Measurements from ENCODE around the gene DIAPH3.

DIAPH3 gene

DNA sequence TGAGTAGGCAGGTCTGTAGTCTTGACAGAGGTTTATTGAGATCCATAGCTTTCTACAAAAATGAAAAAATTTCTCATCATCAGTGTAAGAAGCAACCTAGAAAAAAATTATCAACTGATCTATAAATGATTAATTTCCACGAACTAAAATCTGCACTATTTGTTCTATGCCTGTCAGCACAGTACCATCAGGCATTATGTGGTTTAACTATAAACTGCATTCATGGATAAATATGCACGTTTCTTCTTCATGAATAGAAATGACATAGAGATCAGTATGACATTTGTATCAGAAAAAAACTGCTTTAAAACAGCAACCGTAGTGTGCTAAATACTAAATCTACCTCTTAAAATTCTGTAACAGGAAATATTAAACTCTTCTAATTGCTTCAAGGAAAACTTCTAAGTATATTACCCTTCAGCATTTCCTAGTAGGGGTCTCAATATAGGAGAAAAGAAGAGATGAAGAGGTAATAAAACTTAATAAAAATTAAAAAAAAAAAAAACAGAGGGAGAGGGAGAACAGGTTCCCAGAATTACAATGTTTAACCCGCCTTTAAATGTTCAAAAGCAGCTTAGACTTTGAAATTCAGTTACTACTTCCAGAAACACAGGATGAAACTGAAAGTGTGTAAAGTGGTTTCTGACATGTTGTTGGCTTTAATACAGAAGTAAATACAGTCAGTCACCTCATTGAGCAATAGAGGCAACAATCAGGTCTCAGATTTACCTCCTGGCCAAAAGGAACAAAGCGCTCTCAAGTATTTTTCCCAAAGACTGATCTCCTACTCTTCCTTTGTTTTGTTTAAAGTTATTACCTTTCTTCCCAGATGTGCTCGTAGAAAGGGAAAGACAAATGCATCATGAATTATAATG, 144.4 kb downstream of the DIAPH3 start:
- DNase-seq (ENCODE audit: low read depth, low spot score), result no peak

- no peak for DNase-seq (ENCODE audit: low read depth, low spot score)
These were observed 145.2 kb downstream of the DIAPH3 start for GRCh38 chr13:60018536-60018935.

DNA sequence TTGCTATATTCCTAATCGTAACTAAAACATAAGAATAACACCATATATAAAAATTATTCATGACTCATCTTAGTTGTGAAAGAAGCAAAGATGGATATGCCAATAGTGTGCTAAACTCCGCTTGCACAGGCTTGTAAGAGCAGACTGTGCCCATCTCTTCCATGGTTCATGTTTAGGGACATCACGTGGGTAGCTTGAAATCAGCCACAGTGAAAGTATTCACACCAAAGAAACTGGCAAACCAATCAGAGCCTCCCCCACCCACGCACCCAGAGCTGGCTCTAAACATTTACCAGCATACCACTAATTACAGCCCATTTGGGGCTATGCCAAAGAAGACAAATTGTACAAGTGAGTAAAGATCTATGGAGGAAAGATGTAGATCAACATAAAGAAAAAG, 147.5 kb downstream of the DIAPH3 start:
- no peak for DNase-seq (ENCODE audit: low read depth, low spot score)

DNA sequence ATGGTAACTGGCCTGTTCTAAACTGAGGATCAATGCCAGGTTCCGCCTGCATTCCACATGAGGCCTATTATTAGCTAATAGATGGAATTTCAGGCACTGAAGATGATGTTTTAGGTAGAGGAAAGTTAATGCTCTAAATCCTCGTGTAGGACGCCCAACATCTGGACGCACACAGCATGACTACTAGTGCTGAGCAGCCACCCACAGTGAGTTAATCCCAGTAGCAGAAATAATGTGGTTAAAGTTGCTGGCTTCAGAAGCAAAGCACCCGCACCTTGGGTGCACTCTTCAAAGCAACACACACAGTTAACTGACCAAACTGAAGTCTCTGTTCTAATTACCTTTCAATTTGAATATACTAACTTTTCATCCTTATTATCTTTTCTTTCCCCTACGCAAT, 150.6 kb downstream of the DIAPH3 start:
- DNase-seq (ENCODE audit: low read depth, low spot score), result no peak

GRCh38 chr13:60012488-60012887, 151.2 kb downstream of the DIAPH3 start:
- no peak for DNase-seq (ENCODE audit: low read depth, low spot score)

DNA sequence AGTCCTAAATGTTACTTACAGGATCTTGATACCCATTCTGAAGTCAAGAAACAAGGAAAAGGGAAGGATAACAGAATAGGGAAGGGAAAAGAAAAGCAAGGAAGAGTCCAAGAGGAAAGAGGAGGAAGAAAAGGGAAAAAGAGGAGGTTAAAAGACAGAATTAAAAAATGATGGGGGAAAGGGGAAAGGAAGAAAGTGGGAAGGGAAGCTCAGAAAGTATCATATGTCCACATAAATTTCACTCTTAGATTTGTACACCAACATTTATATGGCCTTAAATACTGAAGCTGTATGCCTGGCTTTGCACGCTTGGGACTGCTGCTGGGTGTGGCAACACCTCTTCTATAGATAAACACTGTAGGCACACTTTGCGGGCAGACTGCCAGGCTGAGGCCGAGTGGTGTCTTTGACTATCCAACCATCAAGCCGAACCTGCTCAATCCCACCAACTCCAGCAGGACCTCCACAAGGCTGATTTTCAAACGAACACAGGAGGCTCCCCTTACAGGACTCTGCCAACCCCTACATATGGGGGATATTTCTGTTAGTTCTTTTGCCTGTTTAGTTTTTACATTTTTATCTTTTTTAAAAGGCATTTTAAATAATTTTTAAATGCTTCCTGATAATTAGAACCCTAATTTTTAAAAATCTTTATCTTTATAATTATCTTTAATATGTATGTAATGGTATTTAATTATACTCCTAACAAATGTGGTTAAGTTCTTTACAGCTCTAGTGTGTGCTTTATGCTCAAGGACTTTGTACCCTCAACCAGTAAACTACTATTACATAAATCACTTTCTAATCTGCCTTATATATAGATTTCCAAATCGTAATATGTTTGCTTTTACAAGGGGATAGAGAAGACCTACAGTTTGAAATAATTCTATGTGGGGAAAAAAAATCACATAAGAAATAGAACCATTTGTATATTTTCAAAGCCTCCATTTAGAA, 154.2 kb downstream of the DIAPH3 start:
- DNase-seq (ENCODE audit: low read depth, low spot score), result no peak

DNA sequence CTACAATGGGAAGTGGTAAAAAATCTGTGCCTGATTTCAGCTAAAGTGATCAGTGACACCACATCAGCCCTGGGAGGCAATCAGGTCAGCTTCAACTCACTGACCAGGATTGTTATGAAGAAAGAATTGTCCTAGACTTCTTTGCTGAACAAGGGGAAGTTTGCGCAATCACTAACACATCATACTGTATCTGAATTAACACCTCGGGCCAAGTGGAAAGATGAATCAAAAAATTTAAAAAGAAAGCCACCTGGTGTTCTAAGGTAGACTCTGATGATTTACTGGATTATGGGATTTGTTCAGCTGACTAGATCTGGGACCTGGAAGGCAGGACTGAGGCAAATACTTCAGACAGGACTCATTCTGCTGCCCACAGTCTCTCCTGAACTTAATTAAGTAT, 161.8 kb downstream of the DIAPH3 start:
- DNase-seq (ENCODE audit: low read depth, low spot score), result no peak

- DNase-seq (ENCODE audit: low read depth, low spot score), result no peak
These were observed 162.8 kb downstream of the DIAPH3 start for GRCh38 chr13:60000976-60001375.

DNA sequence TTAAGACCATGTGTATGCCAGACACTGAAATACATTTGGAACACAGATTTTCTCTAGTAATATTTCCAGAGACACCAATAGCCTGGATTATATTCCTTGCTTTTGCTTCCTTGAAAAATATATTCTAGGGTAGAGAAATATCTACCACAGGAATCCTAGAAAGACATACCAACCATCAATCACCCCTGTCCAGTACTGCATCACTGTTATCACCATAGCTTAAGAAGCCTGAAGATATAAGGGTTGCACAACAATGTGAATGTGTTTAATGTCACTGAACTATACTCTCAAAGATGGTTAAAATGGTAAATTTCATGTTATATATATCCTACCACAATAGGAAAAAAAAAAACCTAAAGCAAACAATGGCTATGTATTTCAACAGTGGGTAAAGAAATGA, 163.6 kb downstream of the DIAPH3 start:
- no peak for DNase-seq (ENCODE audit: low read depth, low spot score)

DNA sequence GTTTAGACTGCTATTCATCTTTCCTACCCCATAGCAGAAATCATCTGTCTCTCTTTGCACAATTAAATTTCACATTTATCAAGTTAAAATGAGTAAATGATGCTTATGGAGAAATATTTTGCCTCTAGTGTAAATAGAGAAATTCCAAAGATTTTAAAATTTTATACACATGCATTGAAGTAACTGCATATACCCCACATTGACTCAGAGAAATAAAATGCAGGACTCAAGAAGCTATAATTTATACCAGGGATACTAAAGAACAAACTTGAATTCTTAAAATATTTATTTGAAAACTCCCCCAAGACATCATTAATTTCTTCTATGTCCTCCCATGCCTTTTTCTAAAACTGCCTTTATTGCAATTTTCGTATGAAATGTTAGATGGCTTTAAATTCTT, 165.8 kb downstream of the DIAPH3 start:
- no peak for DNase-seq (ENCODE audit: low read depth, low spot score)

DNA sequence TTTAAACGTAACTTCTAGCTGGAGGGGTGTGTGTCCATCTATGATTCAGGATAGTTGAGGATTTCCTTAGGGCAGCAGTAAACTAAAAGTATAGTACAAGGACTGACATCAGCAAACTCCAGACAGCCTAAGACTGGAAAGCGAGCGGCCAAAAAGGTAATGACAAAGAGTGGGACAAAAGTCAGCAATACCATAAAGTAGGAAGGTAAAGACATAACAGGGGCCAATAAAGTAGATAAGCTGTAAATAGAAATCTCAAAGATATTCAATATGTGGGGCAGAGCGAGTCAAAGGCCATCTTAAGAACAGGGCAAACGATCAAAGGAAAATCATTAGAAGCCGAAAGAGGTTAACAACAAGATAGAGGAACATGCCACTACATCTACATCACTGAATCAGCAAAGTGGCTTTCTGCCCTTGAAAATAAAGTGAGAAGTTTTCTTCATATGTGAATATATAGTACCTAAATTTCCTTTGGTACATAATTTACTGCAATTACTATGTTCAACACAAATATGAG, 167.2 kb downstream of the DIAPH3 start:
- no peak for DNase-seq (ENCODE audit: low read depth, low spot score)

- DNase-seq (ENCODE audit: low read depth, low spot score), result no peak
These were observed 172.3 kb downstream of the DIAPH3 start for GRCh38 chr13:59991395-59991794.

GRCh38 chr13:59982631-59983382, 180.9 kb downstream of the DIAPH3 start:
- DNase-seq (ENCODE audit: low read depth, low spot score), result no peak

GRCh38 chr13:59979589-59979988, 184.1 kb downstream of the DIAPH3 start:
- no peak for DNase-seq (ENCODE audit: low read depth, low spot score)

GRCh38 chr13:59978862-59979261, 184.9 kb downstream of the DIAPH3 start:
- no peak for DNase-seq (ENCODE audit: low read depth, low spot score)

DNA sequence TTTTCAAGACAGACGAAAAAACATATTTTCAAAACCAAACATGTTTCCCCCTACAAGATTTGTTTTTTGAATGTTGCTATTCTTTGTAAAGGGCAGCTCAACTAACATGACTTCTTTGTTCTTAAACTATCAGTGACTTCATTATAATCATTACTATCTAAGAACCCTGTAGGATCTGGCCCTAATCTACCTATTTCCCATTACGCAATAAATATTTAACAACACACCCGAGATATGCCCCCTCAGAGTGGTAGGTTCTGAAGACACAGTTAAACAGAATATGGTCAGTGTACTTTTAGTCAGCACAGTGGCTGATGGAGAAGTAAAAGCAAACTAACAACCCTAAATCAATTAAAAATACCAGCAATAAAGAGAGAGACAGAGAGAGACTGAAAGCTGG, 186.9 kb downstream of the DIAPH3 start:
- no peak for DNase-seq (ENCODE audit: low read depth, low spot score)

GRCh38 chr13:59975807-59976435, 187.8 kb downstream of the DIAPH3 start:
- DNase-seq (ENCODE audit: low read depth, low spot score), result no peak

DNA sequence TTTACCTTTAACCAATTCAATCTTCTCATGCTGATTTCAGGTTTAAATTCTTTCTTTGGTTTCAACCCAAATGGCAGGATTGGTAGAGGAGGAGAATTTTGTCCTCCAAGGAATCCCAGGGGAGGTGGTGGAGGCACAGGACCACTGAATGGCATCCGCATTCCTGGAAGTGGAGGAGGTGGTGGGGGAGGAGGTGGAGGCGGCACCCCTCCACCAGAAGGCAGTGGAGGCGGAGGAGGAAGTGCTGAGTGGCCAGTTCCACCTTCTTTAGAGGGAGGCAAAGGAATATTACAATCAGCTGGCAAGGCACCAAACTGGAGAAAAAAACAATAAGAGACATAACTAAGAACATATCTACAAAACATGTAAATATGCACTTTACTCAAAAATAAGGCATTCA, 192.9 kb downstream of the DIAPH3 start:
- DNase-seq (ENCODE audit: low read depth, low spot score), result no peak

GRCh38 chr13:59963827-59964226, 199.9 kb downstream of the DIAPH3 start:
- DNase-seq (ENCODE audit: low read depth, low spot score), result no peak

DNA sequence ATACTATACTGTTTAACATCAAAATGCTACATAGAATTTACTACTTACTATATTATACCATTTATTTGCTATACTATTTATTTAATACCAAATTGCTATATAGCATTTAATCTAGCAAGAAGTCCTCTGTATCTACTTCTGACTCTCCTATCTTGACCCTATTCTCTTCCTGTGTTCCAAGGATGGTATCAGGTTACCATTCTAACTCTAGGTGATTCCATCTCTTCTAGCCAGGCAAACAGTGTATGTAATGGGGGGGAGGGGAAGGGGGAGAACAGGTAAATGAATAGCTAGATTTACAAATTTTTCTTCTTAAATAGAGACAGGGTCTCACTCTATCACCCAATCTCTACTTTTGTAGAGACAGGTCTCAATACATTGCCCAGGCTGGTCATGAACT, 200.3 kb downstream of the DIAPH3 start:
- DNase-seq (ENCODE audit: low read depth, low spot score), result no peak

GRCh38 chr13:59962343-59962742, 201.4 kb downstream of the DIAPH3 start:
- no peak for DNase-seq (ENCODE audit: low read depth, low spot score)

All from smooth muscle cell of the brain vasculature (primary cell).